PFSK-1 (cell line): ENCODE results near the gene DOCK1.

Source experiments
- FOXP2 ChIP-seq: optimal IDR thresholded peaks from 2 replicates; pipeline ENCODE3; 2011; ENCODE audit warnings: borderline replicate concordance, control low read depth, inconsistent platforms; ENCODE audit not compliant: insufficient read depth; ENCODE audit errors: extremely low read length, extremely low read depth
- POLR2AphosphoS5 ChIP-seq: IDR thresholded peaks from 2 replicates; pipeline ENCODE4 v1.6.1; 2012; ENCODE audit warnings: low read depth, mild to moderate bottlenecking, control low read depth, low read length, moderate library complexity
- REST ChIP-seq, 2 experiments: IDR thresholded peaks; 2 replicates each; pipeline versions ENCODE4 v1.6.1 to v1.8.0; 2011 to 2012; ENCODE audit warnings: low read depth in 2 of 2, low read length in 2 of 2, control low read depth in 1 of 2, inconsistent platforms in 1 of 2, mild to moderate bottlenecking in 1 of 2, moderate library complexity in 1 of 2; ENCODE audit not compliant: insufficient read depth in 1 of 2
- SIN3A ChIP-seq: IDR thresholded peaks from 2 replicates; pipeline ENCODE4 v1.6.1; 2012; ENCODE audit warnings: mild to moderate bottlenecking, low read length, moderate library complexity, borderline replicate concordance; ENCODE audit not compliant: insufficient read depth
- TAF1 ChIP-seq: IDR thresholded peaks from 2 replicates; pipeline ENCODE4 v1.6.1; 2012; ENCODE audit warnings: low read length, control low read depth, borderline replicate concordance; ENCODE audit not compliant: insufficient read depth

Gene DOCK1

GRCh38 chr10:127418536-127419168, 513.4 kb downstream of the DOCK1 start:
- no peak for TF ChIP-seq FOXP2
- no peak for TF ChIP-seq REST (IDR thresholded peaks at IDR 0.05; ENCODE audit: insufficient read depth in 1 of 2, low read depth in 2 of 2, low read length in 2 of 2)
- TF ChIP-seq SIN3A = no peak
- no peak for TF ChIP-seq POLR2AphosphoS5
- TF ChIP-seq TAF1 = no peak

- TF ChIP-seq FOXP2 (no peak), POLR2AphosphoS5 (no peak), TAF1 (no peak)
These were observed 515.0 kb downstream of the DOCK1 start for GRCh38 chr10:127420138-127420684.

DNA sequence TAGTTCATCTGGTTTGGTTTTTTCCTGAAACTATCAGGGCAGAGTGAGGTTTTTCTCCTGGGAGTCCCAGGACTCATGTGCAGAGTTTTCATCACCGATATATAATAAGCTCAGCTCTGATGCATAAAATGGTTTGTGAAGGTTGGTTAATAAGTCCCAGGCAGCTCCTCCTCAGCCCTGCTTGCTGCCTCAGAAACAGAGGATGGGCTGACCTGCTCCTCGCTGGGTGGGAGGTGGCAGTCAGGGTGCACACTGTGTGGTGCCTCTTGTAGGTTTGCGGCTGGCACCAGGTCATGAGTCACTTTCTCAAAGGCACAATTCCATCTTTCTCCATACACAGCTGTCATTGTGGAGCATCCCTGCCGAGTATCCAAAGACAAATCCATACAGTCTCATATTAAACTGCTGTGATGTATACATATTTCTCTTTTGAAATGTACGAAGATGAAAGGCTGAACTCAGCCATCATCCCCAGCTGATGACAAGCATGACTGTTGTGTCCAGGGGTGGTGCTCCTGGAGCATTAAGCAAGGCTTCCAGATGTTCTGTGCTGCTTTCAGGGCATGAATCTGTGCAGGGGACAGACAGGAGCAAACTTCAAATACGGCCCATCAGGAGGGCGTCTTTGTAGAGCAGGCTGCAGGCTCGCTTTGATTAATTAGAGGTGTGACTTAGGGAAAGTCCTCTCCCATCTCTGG, 518.1 kb downstream of the DOCK1 start:
- TF ChIP-seq POLR2AphosphoS5 (no peak), SIN3A (no peak), TAF1 (no peak), REST (IDR thresholded peaks at IDR 0.05; ENCODE audit: insufficient read depth in 1 of 2, low read depth in 2 of 2, low read length in 2 of 2) (no peak), FOXP2 (no peak)

GRCh38 chr10:127424594-127425264, 519.5 kb downstream of the DOCK1 start:
- TF ChIP-seq TAF1 = no peak
- no peak for TF ChIP-seq FOXP2
- no peak for TF ChIP-seq POLR2AphosphoS5
- no peak for TF ChIP-seq REST (IDR thresholded peaks at IDR 0.05; ENCODE audit: insufficient read depth in 1 of 2, low read depth in 2 of 2, low read length in 2 of 2)
- TF ChIP-seq SIN3A = no peak

- no peak for TF ChIP-seq POLR2AphosphoS5
These were observed 521.5 kb downstream of the DOCK1 start for GRCh38 chr10:127426746-127427145.

DNA sequence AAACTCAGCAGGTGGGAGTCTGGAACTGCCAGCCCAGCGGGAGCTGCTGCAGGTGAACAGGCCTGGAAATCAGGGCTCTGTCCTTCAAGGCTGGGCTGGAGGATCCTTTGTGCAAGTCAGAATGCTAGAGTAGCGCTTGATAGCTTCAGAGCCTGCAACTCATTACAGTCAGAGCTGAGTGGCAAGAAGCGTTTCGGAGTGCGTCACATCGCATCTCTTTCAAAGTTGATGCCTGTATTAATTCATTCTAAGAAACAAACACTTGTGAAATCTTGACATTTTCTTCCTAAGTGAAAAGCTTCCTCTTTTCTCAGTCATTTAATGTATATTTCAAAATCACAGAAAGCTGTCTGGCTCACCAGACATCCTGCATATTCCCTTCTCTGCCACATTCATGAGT, 522.7 kb downstream of the DOCK1 start:
- TF ChIP-seq FOXP2 = no peak
- TF ChIP-seq SIN3A = no peak
- TF ChIP-seq REST (IDR thresholded peaks at IDR 0.05; ENCODE audit: insufficient read depth in 1 of 2, low read depth in 2 of 2, low read length in 2 of 2) = no peak
- TF ChIP-seq POLR2AphosphoS5 = no peak
- TF ChIP-seq TAF1 = no peak
